ENCODE data around the gene TRIM60. TPM values are rescaled to one million over a fixed set of nuclear protein-coding genes. Genes with fewer than 3 reads are reported as not detected.
"Not testable (repeated sequence)": the region's sequence is repeated elsewhere in the genome, so short reads cannot be mapped to it uniquely, and the experiment has no call there.

Gene TRIM60
- total and polyA plus RNA-seq, 2 experiments from 2014 or later = not detected

GRCh38 chr4:165070560-165070959, 38.8 kb downstream of the TRIM60 start (continued):
- no peak for TF ChIP-seq POLR2AphosphoS5 (IDR thresholded peaks at IDR 0.05; ENCODE audit: low read depth)
- TF ChIP-seq ZNF331 (CRISPR knock-in tag; IDR thresholded peaks at IDR 0.05; ENCODE audit: low read depth) = no peak
- no peak for TF ChIP-seq NANOG (IDR thresholded peaks at IDR 0.05; ENCODE audit: borderline replicate concordance)
- TF ChIP-seq ETS1 (IDR thresholded peaks at IDR 0.05) = no peak
- TF ChIP-seq EZH2 (IDR thresholded peaks at IDR 0.05; ENCODE audit: low read depth, unreplicated experiment) = no peak
- TF ChIP-seq ZNF114 (CRISPR knock-in tag; IDR thresholded peaks at IDR 0.05) = no peak
- TF ChIP-seq EZH2phosphoT487 (IDR thresholded peaks at IDR 0.05; ENCODE audit: unreplicated experiment) = no peak
- TF ChIP-seq JUNB (IDR thresholded peaks at IDR 0.05; ENCODE audit: unreplicated experiment) = no peak
- TF ChIP-seq, protein P1, sequence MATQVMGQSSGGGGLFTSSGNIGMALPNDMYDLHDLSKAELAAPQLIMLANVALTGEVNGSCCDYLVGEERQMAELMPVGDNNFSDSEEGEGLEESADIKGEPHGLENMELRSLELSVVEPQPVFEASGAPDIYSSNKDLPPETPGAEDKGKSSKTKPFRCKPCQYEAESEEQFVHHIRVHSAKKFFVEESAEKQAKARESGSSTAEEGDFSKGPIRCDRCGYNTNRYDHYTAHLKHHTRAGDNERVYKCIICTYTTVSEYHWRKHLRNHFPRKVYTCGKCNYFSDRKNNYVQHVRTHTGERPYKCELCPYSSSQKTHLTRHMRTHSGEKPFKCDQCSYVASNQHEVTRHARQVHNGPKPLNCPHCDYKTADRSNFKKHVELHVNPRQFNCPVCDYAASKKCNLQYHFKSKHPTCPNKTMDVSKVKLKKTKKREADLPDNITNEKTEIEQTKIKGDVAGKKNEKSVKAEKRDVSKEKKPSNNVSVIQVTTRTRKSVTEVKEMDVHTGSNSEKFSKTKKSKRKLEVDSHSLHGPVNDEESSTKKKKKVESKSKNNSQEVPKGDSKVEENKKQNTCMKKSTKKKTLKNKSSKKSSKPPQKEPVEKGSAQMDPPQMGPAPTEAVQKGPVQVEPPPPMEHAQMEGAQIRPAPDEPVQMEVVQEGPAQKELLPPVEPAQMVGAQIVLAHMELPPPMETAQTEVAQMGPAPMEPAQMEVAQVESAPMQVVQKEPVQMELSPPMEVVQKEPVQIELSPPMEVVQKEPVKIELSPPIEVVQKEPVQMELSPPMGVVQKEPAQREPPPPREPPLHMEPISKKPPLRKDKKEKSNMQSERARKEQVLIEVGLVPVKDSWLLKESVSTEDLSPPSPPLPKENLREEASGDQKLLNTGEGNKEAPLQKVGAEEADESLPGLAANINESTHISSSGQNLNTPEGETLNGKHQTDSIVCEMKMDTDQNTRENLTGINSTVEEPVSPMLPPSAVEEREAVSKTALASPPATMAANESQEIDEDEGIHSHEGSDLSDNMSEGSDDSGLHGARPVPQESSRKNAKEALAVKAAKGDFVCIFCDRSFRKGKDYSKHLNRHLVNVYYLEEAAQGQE (IDR thresholded peaks at IDR 0.05; ENCODE audit: unreplicated experiment) = no peak
- no peak for TF ChIP-seq STAT1 (IDR thresholded peaks at IDR 0.05; ENCODE audit: unreplicated experiment)
- TF ChIP-seq CREB1 (CRISPR knock-in tag; IDR thresholded peaks at IDR 0.05; ENCODE audit: low read depth) = no peak

DNA sequence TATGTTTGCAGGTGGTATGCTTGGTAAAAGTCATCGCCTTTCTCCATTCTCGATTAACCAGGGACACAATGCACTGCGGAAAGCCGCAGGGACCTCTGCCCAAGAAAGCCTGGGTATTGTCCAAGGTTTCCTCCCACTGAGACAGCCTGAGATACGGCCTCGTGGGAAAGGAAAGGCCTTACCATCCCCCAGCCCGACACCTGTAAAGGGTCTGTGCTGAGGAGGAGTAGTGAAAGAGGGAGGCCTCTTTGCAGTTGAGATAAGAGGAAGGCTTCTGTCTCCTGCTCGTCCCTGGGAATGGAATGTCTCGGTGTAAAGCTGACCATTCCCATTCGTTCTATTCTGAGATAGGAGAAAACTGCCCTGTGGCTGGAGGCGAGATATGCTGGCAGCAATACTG, 41.5 kb downstream of the TRIM60 start:
- H3K9me2 ChIP-seq (ENCODE audit: insufficient read depth); ATAC-seq; H3F3A ChIP-seq (replicated peaks; ENCODE audit: low read depth); H3K27me3 ChIP-seq (ENCODE audit: insufficient read depth); H3K4me1 ChIP-seq (ENCODE audit: insufficient read depth); H3K4me3 ChIP-seq; H3K27ac ChIP-seq (ENCODE audit: low read depth); H3K9me3 Mint-ChIP-seq; H3K27ac Mint-ChIP-seq; H3K27me3 Mint-ChIP-seq (ENCODE audit: insufficient read depth, low read depth, poor library complexity); H3K4me2 ChIP-seq; H3K79me2 ChIP-seq (replicated peaks; ENCODE audit: insufficient read depth); H3K4me3 Mint-ChIP-seq; H4K20me1 ChIP-seq (replicated peaks; ENCODE audit: insufficient read depth); DNase-seq (ENCODE audit: low spot score); H3K36me3 Mint-ChIP-seq (ENCODE audit: low read depth); H2AFZ ChIP-seq; H3K36me3 ChIP-seq (ENCODE audit: insufficient read depth): not testable (repeated sequence)
- peaks cover 13% of the 10 kb centered on the region for H3K4me1 Mint-ChIP-seq
